ENCODE results near the gene APOL1. TPM values are rescaled to one million over a fixed set of nuclear protein-coding genes. Genes with fewer than 3 reads are reported as not detected.

The APOL1 gene
- total and polyA plus RNA-seq, 2 donors (not counting 1 experiment from before 2014, with no cell fraction given): 40.0 to 80.3 TPM

- TF ChIP-seq CTCF (conservative IDR thresholded peaks at IDR 0.05 in 1 of 2, IDR thresholded peaks at IDR 0.05 in 1 of 2; ENCODE audit: low read depth in 1 of 2, low read length in 2 of 2) (no peak), EZH2 (IDR thresholded peaks at IDR 0.05; ENCODE audit: low read length, missing control alignments) (no peak)
- H3K36me3 ChIP-seq (ENCODE audit: control insufficient read depth, insufficient read depth, low read length): peaks cover 83% of the 10 kb centered on the region
- peak overlapping the region; percentile 51 for H3K27ac ChIP-seq (ENCODE audit: insufficient read depth, low read length)
- H3K4me1 ChIP-seq (ENCODE audit: control insufficient read depth, extremely low read depth, insufficient read depth, low read length): peaks cover 36% of the 10 kb centered on the region
- H3K9ac ChIP-seq (ENCODE audit: insufficient read depth, low read length): no peak overlapping the region
- H4K20me1 ChIP-seq (ENCODE audit: control insufficient read depth, extremely low read depth, insufficient read depth, low read length): peaks cover 4% of the 10 kb centered on the region
- no peak overlapping the region for H3K4me2 ChIP-seq (ENCODE audit: extremely low read depth, insufficient read depth, low read length)
- H2AFZ ChIP-seq (ENCODE audit: low read length): no peak overlapping the region
- no peak overlapping the region for H3K4me3 ChIP-seq (replicated peaks in 1 of 4; ENCODE audit: control extremely low read depth in 1 of 4, insufficient read depth in 1 of 4, low read depth in 3 of 4, low read length in 4 of 4)
- H3K9me3 ChIP-seq (ENCODE audit: control insufficient read depth, insufficient read depth, low read depth, low read length): no peaks in the 10 kb centered on the region
- no peak for DNase-seq (ENCODE audit: low read depth in 2 of 2)
- H3K27me3 ChIP-seq (ENCODE audit: control insufficient read depth, insufficient read depth, low read length): no peaks in the 10 kb centered on the region
- peaks cover 81% of the 10 kb centered on the region for H3K79me2 ChIP-seq (ENCODE audit: control insufficient read depth, insufficient read depth, low read length)
Measured at GRCh38 chr22:36303874-36304273, 50.9 kb downstream of the APOL1 start.

DNA sequence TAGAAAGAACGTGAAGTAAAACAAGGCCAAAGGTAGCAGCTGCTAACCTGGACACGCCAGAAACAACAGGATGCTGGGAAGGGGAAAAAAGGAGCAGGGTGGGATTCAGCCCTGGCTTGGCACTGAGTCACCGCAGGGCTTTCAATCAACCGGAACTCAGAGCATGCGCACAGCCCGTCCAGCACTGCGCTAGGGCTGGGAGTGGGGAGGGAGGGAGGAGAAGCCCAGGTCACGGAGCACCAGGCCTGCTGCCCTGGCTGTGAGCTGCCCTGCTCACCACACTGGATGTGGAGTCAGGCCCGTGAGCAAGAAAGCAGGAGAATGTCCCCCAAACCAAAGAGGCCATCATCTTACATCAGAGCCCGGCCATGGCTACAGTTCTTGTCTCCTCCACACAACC is 51.5 kb downstream of the APOL1 start:
- Histone ChIP-seq H3K9me3 (ENCODE audit: control insufficient read depth, insufficient read depth, low read depth, low read length) (no peaks in the 10 kb centered on the region), H3K4me1 (ENCODE audit: control insufficient read depth, extremely low read depth, insufficient read depth, low read length) (peaks cover 36% of the 10 kb centered on the region), H3K4me3 (replicated peaks in 1 of 4; ENCODE audit: control extremely low read depth in 1 of 4, insufficient read depth in 1 of 4, low read depth in 3 of 4, low read length in 4 of 4) (no peak overlapping the region), H2AFZ (ENCODE audit: low read length) (no peak overlapping the region), H3K27ac (ENCODE audit: insufficient read depth, low read length) (peak overlapping the region; percentile 51), H4K20me1 (ENCODE audit: control insufficient read depth, extremely low read depth, insufficient read depth, low read length) (peaks cover 4% of the 10 kb centered on the region), H3K27me3 (ENCODE audit: control insufficient read depth, insufficient read depth, low read length) (no peaks in the 10 kb centered on the region), H3K36me3 (ENCODE audit: control insufficient read depth, insufficient read depth, low read length) (peaks cover 83% of the 10 kb centered on the region), H3K79me2 (ENCODE audit: control insufficient read depth, insufficient read depth, low read length) (peaks cover 81% of the 10 kb centered on the region), H3K4me2 (ENCODE audit: extremely low read depth, insufficient read depth, low read length) (no peak overlapping the region), H3K9ac (ENCODE audit: insufficient read depth, low read length) (no peak overlapping the region)
- TF ChIP-seq CTCF (conservative IDR thresholded peaks at IDR 0.05 in 1 of 2, IDR thresholded peaks at IDR 0.05 in 1 of 2; ENCODE audit: low read depth in 1 of 2, low read length in 2 of 2) (no peak), EZH2 (IDR thresholded peaks at IDR 0.05; ENCODE audit: low read length, missing control alignments) (no peak)
- DNase-seq (ENCODE audit: low read depth in 2 of 2): no peak

- no peak for DNase-seq (ENCODE audit: low read depth in 2 of 2)
- H3K4me1 ChIP-seq (ENCODE audit: control insufficient read depth, extremely low read depth, insufficient read depth, low read length): peaks cover 35% of the 10 kb centered on the region
- H3K79me2 ChIP-seq (ENCODE audit: control insufficient read depth, insufficient read depth, low read length): peaks cover 77% of the 10 kb centered on the region
- H2AFZ ChIP-seq (ENCODE audit: low read length): no peak overlapping the region
- H3K9me3 ChIP-seq (ENCODE audit: control insufficient read depth, insufficient read depth, low read depth, low read length): no peaks in the 10 kb centered on the region
- no peak overlapping the region for H3K4me2 ChIP-seq (ENCODE audit: extremely low read depth, insufficient read depth, low read length)
- H3K36me3 ChIP-seq (ENCODE audit: control insufficient read depth, insufficient read depth, low read length): peaks cover 77% of the 10 kb centered on the region
- H3K27me3 ChIP-seq (ENCODE audit: control insufficient read depth, insufficient read depth, low read length): no peaks in the 10 kb centered on the region
- no peak overlapping the region for H3K4me3 ChIP-seq (replicated peaks in 1 of 4; ENCODE audit: control extremely low read depth in 1 of 4, insufficient read depth in 1 of 4, low read depth in 3 of 4, low read length in 4 of 4)
- H4K20me1 ChIP-seq (ENCODE audit: control insufficient read depth, extremely low read depth, insufficient read depth, low read length): peaks cover 4% of the 10 kb centered on the region
- TF ChIP-seq EZH2 (IDR thresholded peaks at IDR 0.05; ENCODE audit: low read length, missing control alignments) (no peak), CTCF (conservative IDR thresholded peaks at IDR 0.05 in 1 of 2, IDR thresholded peaks at IDR 0.05 in 1 of 2; ENCODE audit: low read depth in 1 of 2, low read length in 2 of 2) (no peak)
- no peak overlapping the region for H3K27ac ChIP-seq (ENCODE audit: insufficient read depth, low read length)
- H3K9ac ChIP-seq (ENCODE audit: insufficient read depth, low read length): no peak overlapping the region
Measured at GRCh38 chr22:36305813-36306212, 52.9 kb downstream of the APOL1 start.
